GM12878 (cell line): ENCODE results near the gene GRM1. TPM values are rescaled to one million over a fixed set of nuclear protein-coding genes. Genes with fewer than 3 reads are reported as not detected.

ENCODE experiments used
- ATAC-seq: fragments of 200-7000 bp; cut with Tn5 transposase; 3 replicates; pipeline ENCODE4 v1.9.1; 2020; ENCODE audit warnings: mild to moderate bottlenecking, moderate library complexity
- BruUV-seq: library from RNA; stranded (reverse); fragments of 400-500 nt; replicated peaks from 2 replicates; lab custom pipeline; 2021; lab: Mats Ljungman, UMichigan
- CTCF ChIA-PET: fragments of 300-600 bp; sonication (Branson Sonifier 250); formaldehyde crosslinking; extraction: SDS; loops from one replicate; lab custom pipeline; 2021; ENCODE audit warnings: inconsistent platforms; lab: Yijun Ruan, JAX
- POLR2A ChIA-PET: fragments of 350-600 bp; formaldehyde crosslinking; extraction: SDS; loops from one replicate; lab custom pipeline; 2021; ENCODE audit warnings: inconsistent platforms; lab: Charles Lee
- RAD21 ChIA-PET: fragments of 300-600 bp; sonication (Branson Sonifier 250); formaldehyde crosslinking; loops from one replicate; lab custom pipeline; 2023; ENCODE audit warnings: antibody characterized with exemption; ENCODE audit not compliant: unreplicated experiment; lab: Charles Lee
- SMC1A ChIA-PET: fragments of 300-600 bp; sonication (Branson Sonifier 250); formaldehyde crosslinking; loops from one replicate; lab custom pipeline; 2023; ENCODE audit not compliant: unreplicated experiment, uncharacterized antibody; lab: Charles Lee
- DNase-seq: peaks from one replicate; pipeline ENCODE4 v3.0.0-alpha.2; 2011; ENCODE audit warnings: low read depth, low spot score
- FAIRE-seq: peaks from 3 replicates; lab custom pipeline; 2011; peaks lifted over from hg19 to GRCh38; lab: Jason Lieb, UNC
- H2AFZ ChIP-seq: 2 replicates; pipeline ENCODE4 v1.6.0; 2011; ENCODE audit warnings: low read depth, low read length, control low read depth; ENCODE audit not compliant: control insufficient read depth
- H3K27ac ChIP-seq: 2 replicates; pipeline ENCODE4 v1.5.1; 2011; ENCODE audit warnings: control low read depth; ENCODE audit not compliant: control insufficient read depth, insufficient read depth
- H3K27me3 ChIP-seq, 2 experiments: replicated peaks in 1 of 2; 2 replicates each; pipeline versions ENCODE4 v1.6.0 to v1.6.1; 2011; ENCODE audit warnings: low read length in 1 of 2; ENCODE audit not compliant: control insufficient read depth in 2 of 2, insufficient read depth in 2 of 2
- H3K36me3 ChIP-seq, 2 experiments: 2 replicates each; pipeline ENCODE4 v1.5.1; 2011; ENCODE audit warnings: low read length in 1 of 2; ENCODE audit not compliant: control insufficient read depth in 2 of 2, insufficient read depth in 2 of 2
- H3K4me1 ChIP-seq: 2 replicates; pipeline ENCODE4 v1.6.1; 2011; ENCODE audit warnings: mild to moderate bottlenecking, low read length, moderate library complexity, mixed read lengths; ENCODE audit not compliant: control insufficient read depth, insufficient read depth
- H3K4me2 ChIP-seq: 2 replicates; pipeline ENCODE4 v1.6.0; 2011; ENCODE audit warnings: control low read depth; ENCODE audit not compliant: control insufficient read depth, insufficient read depth
- H3K4me3 ChIP-seq: fragments of 200-600 bp; sonication (generic); 2 replicates; pipeline ENCODE4 v1.5.1; 2016
- H3K79me2 ChIP-seq: 2 replicates; pipeline ENCODE4 v1.6.0; 2011; ENCODE audit warnings: low read length; ENCODE audit not compliant: control insufficient read depth, insufficient read depth
- H3K9ac ChIP-seq: 2 replicates; pipeline ENCODE4 v1.8.0; 2011; ENCODE audit warnings: low read length, control low read depth, mixed read lengths; ENCODE audit not compliant: control insufficient read depth, insufficient read depth
- H3K9me3 ChIP-seq: replicated peaks from 3 replicates; pipeline ENCODE4 v1.5.1; 2011; ENCODE audit warnings: mild to moderate bottlenecking, low read length; ENCODE audit not compliant: control insufficient read depth, insufficient read depth
- H4K20me1 ChIP-seq: 2 replicates; pipeline ENCODE4 v1.6.0; 2011; ENCODE audit not compliant: control insufficient read depth, insufficient read depth
- CHD4 ChIP-seq: fragments of 200-600 bp; sonication (generic); IDR thresholded peaks from 2 replicates; pipeline ENCODE4 v1.6.1; 2016; ENCODE audit warnings: mild to moderate bottlenecking
- FOS ChIP-seq: IDR thresholded peaks from 3 replicates; pipeline ENCODE4 v1.6.1; 2011; ENCODE audit warnings: borderline replicate concordance; ENCODE audit not compliant: insufficient read length; ENCODE audit errors: extremely low read depth
- HDAC2 ChIP-seq: fragments of 200-600 bp; sonication (generic); IDR thresholded peaks from 2 replicates; pipeline ENCODE4 v1.6.1; 2017
- NR2C2 ChIP-seq: IDR thresholded peaks from 2 replicates; pipeline ENCODE4 v1.6.1; 2011; ENCODE audit warnings: borderline replicate concordance, low read depth; ENCODE audit not compliant: control insufficient read depth, insufficient read length
- SMC3 ChIP-seq: IDR thresholded peaks from 2 replicates; pipeline ENCODE4 v1.6.1; 2011; ENCODE audit warnings: low read length, improper control_type of control experiment, borderline replicate concordance
- ZNF384 ChIP-seq: IDR thresholded peaks from 2 replicates; pipeline ENCODE4 v1.6.1; 2012; ENCODE audit warnings: low read depth, mild to moderate bottlenecking, low read length, improper control_type of control experiment, borderline replicate concordance
- WGBS: methylation state at CpG from one replicate; pipeline ENCODE4 v1.1.6; 2016; ENCODE audit warnings: low lambda C conversion rate; ENCODE audit not compliant: insufficient replicate concordance, insufficient coverage; ENCODE audit errors: missing lambda C conversion rate; 5-methylcytosine and 5-hydroxymethylcytosine counted together
- in situ Hi-C: fragments of 300-500 bp; cut with MboI; formaldehyde crosslinking; loops from 9 replicates; pipeline ENCODE4 v1.14.3; 2018; ENCODE audit warnings: mixed read lengths
- intact Hi-C: fragments of 100-400 bp; cut with micrococcal nuclease; formaldehyde crosslinking; loops from one replicate; pipeline ENCODE4 v1.14.2; 2022; ENCODE audit not compliant: unreplicated experiment
- polyA plus RNA-seq, 11 experiments: library from polyadenylated mRNA; depleted of rRNA in 4 of 11; unstranded in 6 of 11; stranded (reverse) in 5 of 11; fragments of >200 nt; fragmentation: Nextera tagmentation in 4 of 11; fragmentation: Illumina TruSeq in 1 of 11; extraction: Ambion mirVana in 4 of 11; extraction: Trizol in 1 of 11; gene quantifications; 1 replicate in 1 of 11; 2 replicates in 10 of 11; pipeline versions ENCODE4 v1.2.1 to v1.2.3, GENCODE V29; 2011 to 2016; ENCODE audit warnings: inconsistent platforms in 2 of 11, missing spikeins in 2 of 11, low read depth in 1 of 11
- total RNA-seq, 4 experiments: library from RNA; depleted of rRNA in 3 of 4; stranded (reverse); fragments of >200 nt in 3 of 4; fragmentation: Illumina TruSeq in 1 of 4; extraction: Trizol in 1 of 4; gene quantifications; 2 replicates each; pipeline versions ENCODE4 v1.2.1 to v1.2.3, GENCODE V29; 2013 to 2021
- TF ChIP-seq, protein P1 (sequence below): IDR thresholded peaks from 2 replicates; pipeline ENCODE4 v1.6.1; 2012; ENCODE audit warnings: improper control_type of control experiment, low read depth, low read length; ENCODE audit not compliant: insufficient replicate concordance

The GRM1 gene
- total and polyA plus RNA-seq, 10 of the 15 experiments (the other 5 are each of a cell fraction or from before 2014, with no cell fraction given): 0.04 TPM; not detected in 9

DNA sequence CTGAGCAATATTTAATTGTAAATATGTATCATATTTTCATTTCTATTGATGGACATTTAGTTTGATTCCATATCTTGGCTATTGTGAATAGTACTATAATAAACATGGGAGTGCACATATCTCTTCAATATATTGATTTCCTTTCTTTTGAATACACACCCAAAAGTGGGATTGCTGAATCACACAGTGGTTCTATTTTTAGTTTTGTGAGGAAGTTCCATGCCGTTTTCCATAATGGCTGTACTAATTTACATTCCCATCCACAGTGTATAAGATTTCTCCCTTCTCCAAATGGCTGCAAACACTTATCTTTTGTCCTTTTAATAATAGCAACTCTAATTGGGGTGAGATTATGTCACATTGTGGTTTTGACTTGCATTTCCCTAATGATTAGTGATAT is 428.0 kb downstream of the GRM1 start (continued):
- TF ChIP-seq, protein P1, sequence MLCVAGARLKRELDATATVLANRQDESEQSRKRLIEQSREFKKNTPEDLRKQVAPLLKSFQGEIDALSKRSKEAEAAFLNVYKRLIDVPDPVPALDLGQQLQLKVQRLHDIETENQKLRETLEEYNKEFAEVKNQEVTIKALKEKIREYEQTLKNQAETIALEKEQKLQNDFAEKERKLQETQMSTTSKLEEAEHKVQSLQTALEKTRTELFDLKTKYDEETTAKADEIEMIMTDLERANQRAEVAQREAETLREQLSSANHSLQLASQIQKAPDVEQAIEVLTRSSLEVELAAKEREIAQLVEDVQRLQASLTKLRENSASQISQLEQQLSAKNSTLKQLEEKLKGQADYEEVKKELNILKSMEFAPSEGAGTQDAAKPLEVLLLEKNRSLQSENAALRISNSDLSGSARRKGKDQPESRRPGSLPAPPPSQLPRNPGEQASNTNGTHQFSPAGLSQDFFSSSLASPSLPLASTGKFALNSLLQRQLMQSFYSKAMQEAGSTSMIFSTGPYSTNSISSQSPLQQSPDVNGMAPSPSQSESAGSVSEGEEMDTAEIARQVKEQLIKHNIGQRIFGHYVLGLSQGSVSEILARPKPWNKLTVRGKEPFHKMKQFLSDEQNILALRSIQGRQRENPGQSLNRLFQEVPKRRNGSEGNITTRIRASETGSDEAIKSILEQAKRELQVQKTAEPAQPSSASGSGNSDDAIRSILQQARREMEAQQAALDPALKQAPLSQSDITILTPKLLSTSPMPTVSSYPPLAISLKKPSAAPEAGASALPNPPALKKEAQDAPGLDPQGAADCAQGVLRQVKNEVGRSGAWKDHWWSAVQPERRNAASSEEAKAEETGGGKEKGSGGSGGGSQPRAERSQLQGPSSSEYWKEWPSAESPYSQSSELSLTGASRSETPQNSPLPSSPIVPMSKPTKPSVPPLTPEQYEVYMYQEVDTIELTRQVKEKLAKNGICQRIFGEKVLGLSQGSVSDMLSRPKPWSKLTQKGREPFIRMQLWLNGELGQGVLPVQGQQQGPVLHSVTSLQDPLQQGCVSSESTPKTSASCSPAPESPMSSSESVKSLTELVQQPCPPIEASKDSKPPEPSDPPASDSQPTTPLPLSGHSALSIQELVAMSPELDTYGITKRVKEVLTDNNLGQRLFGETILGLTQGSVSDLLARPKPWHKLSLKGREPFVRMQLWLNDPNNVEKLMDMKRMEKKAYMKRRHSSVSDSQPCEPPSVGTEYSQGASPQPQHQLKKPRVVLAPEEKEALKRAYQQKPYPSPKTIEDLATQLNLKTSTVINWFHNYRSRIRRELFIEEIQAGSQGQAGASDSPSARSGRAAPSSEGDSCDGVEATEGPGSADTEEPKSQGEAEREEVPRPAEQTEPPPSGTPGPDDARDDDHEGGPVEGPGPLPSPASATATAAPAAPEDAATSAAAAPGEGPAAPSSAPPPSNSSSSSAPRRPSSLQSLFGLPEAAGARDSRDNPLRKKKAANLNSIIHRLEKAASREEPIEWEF: no peak
- TF ChIP-seq HDAC2: no peak

DNA sequence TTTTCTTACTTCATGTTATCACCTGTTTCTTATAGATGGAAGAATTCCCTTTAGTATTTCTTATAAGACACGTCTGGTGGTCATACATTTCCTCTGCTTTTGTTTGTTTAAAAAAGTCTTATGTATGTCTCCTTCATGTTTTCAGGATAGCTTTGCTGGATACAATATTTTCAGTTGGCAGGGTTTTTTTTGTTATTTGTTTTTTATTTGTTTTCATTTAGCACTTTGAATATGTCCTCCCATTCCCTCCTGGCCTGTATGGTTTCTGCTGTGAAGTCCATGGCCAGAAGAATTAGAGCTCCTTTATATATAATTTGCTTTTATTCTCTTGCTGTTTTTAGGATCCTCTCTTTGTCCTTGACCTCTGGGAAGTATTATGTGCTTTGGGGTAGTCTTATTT is 432.1 kb downstream of the GRM1 start:
- ChIA-PET SMC1A (no interaction called here), CTCF (interaction anchor here (0.6 kb wide), 1 partner anchor 112 kb away, joined by 3 read pairs; no protein-coding TSS in a partner anchor), POLR2A (no interaction called here), RAD21 (no interaction called here)
- Histone ChIP-seq H3K79me2 (no peaks in the 10 kb centered on the region), H3K36me3 (no peaks in the 10 kb centered on the region), H2AFZ (no peak overlapping the region), H3K4me3 (no peak overlapping the region), H3K9me3 (no peaks in the 10 kb centered on the region), H3K27ac (no peak overlapping the region), H3K9ac (no peak overlapping the region), H3K4me1 (no peaks in the 10 kb centered on the region), H3K4me2 (no peak overlapping the region), H3K27me3 (no peaks in the 10 kb centered on the region), H4K20me1 (no peaks in the 10 kb centered on the region)
- 0% methylated on average over 1 of the region's 1 CpG for WGBS
- no peak for DNase-seq
- no TSS peak for BruUV-seq
- FAIRE-seq: no peak
- no peak for ATAC-seq
- in situ Hi-C loops: no loop called here
- TF ChIP-seq ZNF384 (no peak), SMC3 (no peak), FOS (no peak), NR2C2 (no peak), CHD4 (no peak)
- intact Hi-C loops: no loop called here
